DMS53 treated with DMSO at 0.1 percent for 48 hours (cell line): Measurements from ENCODE around the gene STX19.
A peak's percentile ranks its signal among the peaks of the same experiment; 100 is the strongest.
"Not testable (repeated sequence)": the region's sequence is repeated elsewhere in the genome, so short reads cannot be mapped to it uniquely, and the experiment has no call there.

Source experiments
- DNase-seq: peaks from one replicate; lab custom pipeline; 2025; ENCODE audit not compliant: unreplicated experiment; lab: John Stamatoyannopoulos, UW

Gene STX19

GRCh38 chr3:94028093-94028837 is at the start of gene STX19:
STX19 (minus strand) TSS chr3:94028597; CDS start chr3:94015269, 13,328 bp downstream.
- DNase-seq, result peak; percentile 74

GRCh38 chr3:94076055-94076454 is 47.7 kb upstream of the STX19 start:
- no peak for DNase-seq

GRCh38 chr3:94071713-94072284 is 43.4 kb upstream of the STX19 start:
- no peak for DNase-seq

- no peak for DNase-seq
Observed at GRCh38 chr3:94070341-94070911, 42.0 kb upstream of the STX19 start.

GRCh38 chr3:94069194-94069813 is 40.9 kb upstream of the STX19 start:
- peak; percentile 29 for DNase-seq

GRCh38 chr3:94066506-94067500 is 38.4 kb upstream of the STX19 start:
- DNase-seq, result no peak

GRCh38 chr3:94065819-94066480 is 37.6 kb upstream of the STX19 start:
- no peak for DNase-seq

GRCh38 chr3:94065122-94065521 is 36.7 kb upstream of the STX19 start:
- no peak for DNase-seq

GRCh38 chr3:94064243-94064860 is 36.0 kb upstream of the STX19 start:
- DNase-seq, result no peak

- DNase-seq, result no peak
Observed at GRCh38 chr3:94063496-94064119, 35.2 kb upstream of the STX19 start.

- peak; percentile 94 for DNase-seq
Observed at GRCh38 chr3:94062513-94063404, 34.4 kb upstream of the STX19 start, which contains the start of the genes DHFR2 and NSUN3. DHFR2 (minus strand) TSS chr3:94062916; CDS start chr3:94061511, 1,405 bp downstream. NSUN3 (plus strand) TSS chr3:94063061; CDS start chr3:94063127, 66 bp downstream.

GRCh38 chr3:94061297-94061696 is 32.9 kb upstream of the STX19 start:
- DNase-seq, result no peak

- no peak for DNase-seq
Observed at GRCh38 chr3:94050546-94050945, 22.1 kb upstream of the STX19 start.

GRCh38 chr3:94049267-94049666 is 20.9 kb upstream of the STX19 start:
- no peak for DNase-seq

GRCh38 chr3:94046533-94046932 is 18.1 kb upstream of the STX19 start:
- no peak for DNase-seq

GRCh38 chr3:94044100-94044936 is 15.9 kb upstream of the STX19 start:
- DNase-seq, result not testable (repeated sequence)

GRCh38 chr3:94043285-94043684 is 14.9 kb upstream of the STX19 start:
- DNase-seq, result no peak
